ENCODE results near the gene DKKL1. TPM values are rescaled to one million over a fixed set of nuclear protein-coding genes. Genes with fewer than 3 reads are reported as not detected.

Gene DKKL1
- total RNA-seq, 2 donors from 2014 or later: 1.8 to 2.1 TPM

GRCh38 chr19:49415810-49416200 lies 52.1 kb downstream of the DKKL1 start:
- 98 to 100% methylated on average over 2 of the region's 2 CpGs for WGBS, 2 experiments (ENCODE audit: insufficient coverage in 1 of 2, insufficient read length in 1 of 2)
- no peaks in the 10 kb centered on the region for H3K4me1 ChIP-seq (ENCODE audit: control insufficient read depth, insufficient read depth, low read length)
- no peaks in the 10 kb centered on the region for H3K9me3 ChIP-seq (ENCODE audit: control insufficient read depth, low read length)
- no peak for TF ChIP-seq CTCF (conservative IDR thresholded peaks at IDR 0.05)
- H3K27ac ChIP-seq (ENCODE audit: low read depth, low read length): no peak overlapping the region
- no peaks in the 10 kb centered on the region for H3K36me3 ChIP-seq (ENCODE audit: control insufficient read depth, insufficient read depth, low read length)
- Mint-ChIP-seq H3K4me3 (no peak overlapping the region), H3K9me3 (no peaks in the 10 kb centered on the region), H3K36me3 (ENCODE audit: low read depth) (no peaks in the 10 kb centered on the region), H3K27ac (no peak overlapping the region), H3K4me1 (peaks cover 10% of the 10 kb centered on the region), H3K27me3 (ENCODE audit: insufficient read depth) (peaks cover 30% of the 10 kb centered on the region)
- H3K9ac ChIP-seq (ENCODE audit: extremely low read depth, low read length, poor library complexity, severe bottlenecking): no peak overlapping the region
- no peak overlapping the region for H3K4me3 ChIP-seq (ENCODE audit: low read length)
- DNase-seq: no peak
- peaks cover 29% of the 10 kb centered on the region for H3K27me3 ChIP-seq (ENCODE audit: control insufficient read depth, insufficient read depth, low read length, poor library complexity, severe bottlenecking)

DNA sequence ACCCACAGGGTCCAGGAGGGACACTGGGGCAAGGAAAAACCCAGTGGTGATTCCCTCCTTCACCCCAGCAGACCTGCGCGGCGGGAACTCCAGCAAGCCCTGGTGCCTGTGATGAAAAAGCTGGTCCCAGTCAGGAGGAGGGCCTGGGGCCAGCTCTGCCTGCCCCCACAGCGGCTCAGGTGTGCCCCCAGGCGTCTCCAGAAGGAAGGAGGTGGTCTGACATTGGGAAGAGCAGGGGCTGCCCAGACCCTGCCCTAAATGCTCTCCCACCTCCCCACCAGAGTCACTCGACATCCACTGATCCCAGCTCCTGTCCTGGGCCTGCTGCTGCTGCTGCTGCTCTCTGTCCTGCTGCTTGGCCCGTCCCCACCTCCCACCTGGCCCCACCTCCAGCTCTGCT lies 53.4 kb downstream of the DKKL1 start:
- H3K4me3 ChIP-seq (ENCODE audit: low read length): no peak overlapping the region
- H3K27ac ChIP-seq (ENCODE audit: low read depth, low read length): no peak overlapping the region
- DNase-seq: peak; percentile 79
- no peaks in the 10 kb centered on the region for H3K4me1 ChIP-seq (ENCODE audit: control insufficient read depth, insufficient read depth, low read length)
- H3K4me3 Mint-ChIP-seq: no peak overlapping the region
- H3K27me3 ChIP-seq (ENCODE audit: control insufficient read depth, insufficient read depth, low read length, poor library complexity, severe bottlenecking): peaks cover 42% of the 10 kb centered on the region
- peaks cover 10% of the 10 kb centered on the region for H3K4me1 Mint-ChIP-seq
- TF ChIP-seq CTCF (conservative IDR thresholded peaks at IDR 0.05): peak; percentile 64
- H3K36me3 Mint-ChIP-seq (ENCODE audit: low read depth): no peaks in the 10 kb centered on the region
- no peak overlapping the region for H3K27ac Mint-ChIP-seq
- H3K9ac ChIP-seq (ENCODE audit: extremely low read depth, low read length, poor library complexity, severe bottlenecking): no peak overlapping the region
- no peaks in the 10 kb centered on the region for H3K9me3 ChIP-seq (ENCODE audit: control insufficient read depth, low read length)
- no peaks in the 10 kb centered on the region for H3K9me3 Mint-ChIP-seq
- H3K36me3 ChIP-seq (ENCODE audit: control insufficient read depth, insufficient read depth, low read length): no peaks in the 10 kb centered on the region
- 60 to 63% methylated on average over 4 to 7 of the region's 7 CpGs for WGBS, 2 experiments (ENCODE audit: insufficient coverage in 1 of 2, insufficient read length in 1 of 2)
- peaks cover 43% of the 10 kb centered on the region for H3K27me3 Mint-ChIP-seq (ENCODE audit: insufficient read depth)

- H3K27me3 Mint-ChIP-seq (ENCODE audit: insufficient read depth): peaks cover 58% of the 10 kb centered on the region
- H3K9me3 Mint-ChIP-seq: no peaks in the 10 kb centered on the region
- no peak overlapping the region for H3K4me3 Mint-ChIP-seq
- no peak for TF ChIP-seq CTCF (conservative IDR thresholded peaks at IDR 0.05)
- Histone ChIP-seq H3K9me3 (ENCODE audit: control insufficient read depth, low read length) (no peaks in the 10 kb centered on the region), H3K27me3 (ENCODE audit: control insufficient read depth, insufficient read depth, low read length, poor library complexity, severe bottlenecking) (peaks cover 56% of the 10 kb centered on the region), H3K27ac (ENCODE audit: low read depth, low read length) (no peak overlapping the region), H3K36me3 (ENCODE audit: control insufficient read depth, insufficient read depth, low read length) (no peaks in the 10 kb centered on the region), H3K9ac (ENCODE audit: extremely low read depth, low read length, poor library complexity, severe bottlenecking) (no peak overlapping the region), H3K4me1 (ENCODE audit: control insufficient read depth, insufficient read depth, low read length) (no peaks in the 10 kb centered on the region), H3K4me3 (ENCODE audit: low read length) (no peak overlapping the region)
- H3K27ac Mint-ChIP-seq: no peak overlapping the region
- peaks cover 5% of the 10 kb centered on the region for H3K4me1 Mint-ChIP-seq
- no peak for DNase-seq
- no peaks in the 10 kb centered on the region for H3K36me3 Mint-ChIP-seq (ENCODE audit: low read depth)
- WGBS, 2 experiments (ENCODE audit: insufficient coverage in 1 of 2, insufficient read length in 1 of 2): 75 to 95% methylated on average over 2 to 5 of the region's 5 CpGs
Measured at GRCh38 chr19:49418511-49418910, 54.8 kb downstream of the DKKL1 start.

Measured in endodermal cell (in vitro differentiated cells).